Activated T-cell treated with anti-CD3 and anti-CD28 coated beads for 1 hour (primary cell): ENCODE data around the gene GPX7.
A peak's percentile ranks its signal among the peaks of the same experiment; 100 is the strongest.
"Not testable (repeated sequence)": the region's sequence is repeated elsewhere in the genome, so short reads cannot be mapped to it uniquely, and the experiment has no call there.

Source experiments
- DNase-seq: peaks from one replicate; pipeline ENCODE4 v3.0.0-alpha.2; 2020; ENCODE audit warnings: low read depth

The GPX7 gene

DNA sequence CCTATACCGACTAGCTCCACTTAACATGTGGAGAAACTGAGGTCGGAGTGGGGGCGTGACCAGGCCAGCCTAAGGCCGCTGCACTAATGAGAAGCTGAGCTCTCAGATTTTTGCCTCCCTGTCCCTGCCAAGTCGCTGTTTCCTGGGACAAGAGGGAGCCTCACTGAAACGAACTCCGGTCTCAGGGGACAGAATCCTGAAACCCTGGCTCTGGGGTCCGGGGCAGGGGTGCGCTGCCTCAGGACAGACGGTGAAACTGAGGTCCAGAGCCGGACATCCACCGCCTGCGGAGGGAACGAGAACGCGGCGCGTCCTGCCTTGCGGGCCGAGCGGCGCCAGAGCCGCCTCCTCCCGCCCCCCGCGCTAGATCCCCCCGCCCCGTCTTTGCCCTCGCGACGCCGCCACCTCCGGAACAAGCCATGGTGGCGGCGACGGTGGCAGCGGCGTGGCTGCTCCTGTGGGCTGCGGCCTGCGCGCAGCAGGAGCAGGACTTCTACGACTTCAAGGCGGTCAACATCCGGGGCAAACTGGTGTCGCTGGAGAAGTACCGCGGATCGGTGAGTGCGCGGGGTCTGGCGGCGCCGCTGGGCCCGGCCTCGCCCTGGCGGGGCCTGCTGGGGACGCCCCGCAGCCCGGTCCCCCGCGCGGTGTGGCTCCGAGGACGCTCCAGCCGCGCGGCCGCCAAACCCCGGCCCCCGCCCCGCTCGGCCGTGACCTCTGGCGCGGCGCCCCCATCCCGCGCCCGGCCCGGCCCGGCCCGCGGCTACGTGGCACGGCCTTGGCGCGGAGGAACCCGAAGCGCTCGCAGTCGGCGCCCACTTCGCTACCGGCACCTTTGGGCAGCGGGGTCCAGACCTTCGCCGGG, at the start of gene GPX7:
Gene GPX7, plus strand, starts transcription at position 381 of the 865 bp plus-strand sequence. Its CDS starts 39 bp downstream, at position 420.
- DNase-seq = peak; percentile 50

DNA sequence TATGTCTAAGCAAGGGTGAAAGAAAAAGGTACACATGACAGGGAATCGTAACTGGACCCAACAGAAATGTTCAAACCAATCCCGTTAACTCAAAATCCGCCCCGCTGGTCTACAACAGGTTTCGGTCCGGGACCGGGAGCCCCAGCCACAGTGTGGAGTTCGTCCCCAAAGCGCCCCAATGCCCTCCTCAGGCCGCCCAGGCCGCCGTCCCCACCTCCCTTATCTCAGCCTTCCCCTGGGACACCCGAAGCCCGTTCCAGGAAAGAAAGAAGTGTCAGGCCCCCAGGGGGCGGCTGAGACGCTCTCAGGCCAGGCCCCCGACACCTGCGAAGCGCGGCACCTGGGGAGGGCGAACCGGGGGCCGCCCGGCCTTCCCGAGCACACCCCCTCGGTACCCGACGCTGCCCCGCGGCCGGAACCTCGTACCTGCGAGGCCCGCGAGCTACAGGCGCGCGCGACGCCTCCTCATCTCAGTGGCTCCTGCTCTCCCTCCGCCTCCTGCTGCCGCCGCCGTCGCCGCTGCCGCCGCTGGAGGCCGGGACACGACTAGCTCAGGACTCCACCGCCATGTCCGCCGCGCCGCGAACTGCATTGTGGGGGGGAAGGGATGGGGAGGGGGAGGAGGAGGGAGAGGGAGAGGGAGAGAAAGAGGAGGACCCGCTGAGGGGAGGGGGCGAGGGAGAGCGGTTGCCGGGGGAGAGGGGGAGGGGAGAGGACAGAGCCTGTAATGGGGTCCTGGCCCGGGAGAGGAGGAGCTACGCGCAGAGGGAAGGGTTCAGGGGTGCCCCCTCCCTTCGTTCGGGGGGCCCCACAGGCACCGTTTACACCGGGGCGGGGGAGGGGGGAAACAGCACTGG, 49.4 kb upstream of the GPX7 start, which contains the start of gene TUT4:
Gene TUT4, minus strand, starts transcription at position 588 of the 857 bp plus-strand sequence. CDS start 26,812 bp downstream, outside the sequence.
- peak; percentile 62 for DNase-seq

DNA sequence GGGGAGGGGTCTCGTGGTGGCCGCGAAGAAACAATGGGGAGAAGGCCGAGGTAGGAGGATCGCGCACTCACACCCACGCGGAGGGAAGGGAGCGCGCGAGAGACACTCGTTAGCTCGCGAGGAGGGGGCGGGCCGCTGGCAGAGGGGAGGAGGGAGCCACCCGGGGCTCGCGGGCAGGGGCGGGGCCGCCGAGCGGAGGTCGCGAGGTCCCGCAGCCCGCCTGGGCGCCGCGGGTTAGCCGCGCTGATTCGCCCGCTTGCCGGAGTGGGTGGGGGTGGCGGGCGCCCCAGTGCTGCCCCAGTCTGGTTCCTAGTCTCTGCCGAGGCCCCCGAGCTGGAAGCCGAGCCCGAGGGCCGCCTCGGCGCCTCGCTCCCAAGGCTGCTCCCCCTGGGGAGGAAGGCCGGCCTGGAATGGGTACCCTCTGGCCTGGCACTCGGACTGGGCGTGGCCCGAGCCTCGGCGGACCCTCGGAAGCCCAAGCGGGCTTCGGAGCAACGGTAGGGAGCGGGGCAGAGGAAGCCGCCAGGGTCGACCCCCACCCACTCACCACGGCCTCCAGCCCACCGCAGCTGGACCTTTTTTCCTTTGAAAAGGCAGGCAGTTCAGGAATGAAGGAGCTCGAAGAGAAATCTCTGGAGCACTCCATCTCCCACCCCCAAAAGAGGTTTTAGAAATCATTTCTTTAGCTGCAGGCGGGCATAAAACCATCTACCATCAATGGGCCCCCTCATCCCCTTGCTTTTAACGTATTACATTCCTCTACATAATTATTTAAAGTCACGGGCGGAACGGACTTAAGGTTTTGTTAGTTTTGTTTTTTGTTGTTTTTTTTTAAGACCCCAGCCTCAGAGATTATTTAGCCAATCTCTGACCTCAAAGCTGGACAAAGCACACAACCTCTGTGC, 48.6 kb upstream of the GPX7 start:
- DNase-seq = peak; percentile 85

DNA sequence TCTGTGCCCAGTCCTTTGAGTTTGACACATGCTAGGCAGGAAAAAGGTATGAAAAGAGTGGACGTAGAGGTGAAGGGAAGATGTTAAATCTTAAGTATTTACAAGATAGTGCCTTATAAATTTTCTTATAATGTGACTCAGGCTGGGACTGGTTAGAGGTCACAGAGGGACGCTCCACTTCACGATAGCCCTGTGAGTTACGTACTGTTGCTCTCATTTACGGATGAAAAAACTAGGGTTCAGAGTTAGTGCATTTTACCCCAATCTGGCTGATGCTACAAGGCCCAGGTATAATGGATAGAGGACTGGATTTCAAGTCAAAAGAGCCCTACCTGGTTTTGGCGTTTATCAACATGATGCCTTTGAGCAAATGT, 47.9 kb upstream of the GPX7 start:
- DNase-seq = no peak

DNA sequence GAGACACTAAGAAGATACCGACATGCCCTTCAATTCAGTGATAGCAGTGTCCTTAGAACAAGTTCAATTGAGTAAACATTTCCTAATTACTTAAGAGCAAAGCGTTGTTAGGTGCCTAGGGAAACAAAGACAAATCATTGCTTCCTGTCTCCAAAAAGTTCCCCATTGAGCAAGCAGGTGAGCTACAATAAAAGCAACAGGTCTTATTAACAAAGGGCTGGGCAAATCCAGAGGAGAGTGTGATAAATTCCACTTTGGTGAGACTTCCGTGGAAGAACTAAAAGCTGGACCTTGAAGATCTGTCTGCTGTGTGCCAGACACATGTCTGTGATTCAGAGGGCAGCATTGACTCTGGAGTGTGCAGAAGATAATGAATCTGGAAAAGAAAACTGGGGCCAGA, 47.4 kb upstream of the GPX7 start:
- DNase-seq = no peak

DNA sequence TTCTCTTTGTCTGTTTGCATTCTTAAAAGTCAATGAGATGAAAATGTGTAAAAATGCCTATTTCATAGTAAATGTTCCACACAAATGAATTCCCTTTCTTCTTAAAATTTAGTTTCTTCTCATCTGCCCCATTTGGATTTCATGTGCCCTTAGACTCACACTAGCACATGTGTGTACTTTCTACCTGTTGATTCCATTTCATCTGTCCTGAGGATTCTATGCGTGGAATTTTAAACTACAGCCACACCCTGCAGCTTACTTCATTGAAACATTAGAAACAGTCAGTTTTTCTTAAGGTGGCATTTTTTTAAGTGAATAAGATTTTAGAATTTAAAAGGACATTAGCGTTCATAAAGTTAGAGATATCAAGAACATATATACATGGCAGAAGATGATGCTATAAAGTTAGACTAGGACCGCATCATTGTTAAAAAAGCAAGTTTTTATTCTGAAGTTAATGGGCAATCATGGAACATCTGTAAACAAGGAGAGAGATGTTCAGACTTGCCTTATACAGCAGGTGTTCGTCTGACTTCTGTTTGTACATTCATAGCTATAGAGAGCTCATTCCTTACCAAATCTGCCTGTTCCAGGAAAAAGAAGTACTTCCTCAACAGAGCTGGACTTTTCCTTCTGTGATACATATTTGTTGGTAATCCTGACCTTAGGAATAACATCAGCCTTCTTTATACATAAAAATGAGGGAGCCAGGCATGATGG, 45.4 kb upstream of the GPX7 start:
- no peak for DNase-seq

DNA sequence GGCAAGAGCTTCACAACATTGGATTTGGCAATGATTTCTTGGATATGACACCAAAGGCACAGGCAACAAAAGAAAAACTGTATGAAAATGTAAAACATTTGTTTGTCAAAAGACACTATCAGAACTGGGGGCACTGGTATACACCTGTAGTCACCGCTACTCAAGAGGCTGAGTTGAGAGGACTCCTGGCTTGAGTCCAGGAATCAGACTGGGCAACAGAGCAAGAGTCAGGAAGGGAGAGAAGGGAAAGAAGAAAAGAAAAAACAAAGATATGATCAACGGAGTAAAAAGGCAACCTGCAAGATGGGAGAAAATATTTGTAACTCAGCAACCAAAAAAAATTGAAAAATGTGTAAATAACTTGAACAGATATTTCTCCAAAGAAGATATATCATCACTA, 43.2 kb upstream of the GPX7 start:
- no peak for DNase-seq

DNA sequence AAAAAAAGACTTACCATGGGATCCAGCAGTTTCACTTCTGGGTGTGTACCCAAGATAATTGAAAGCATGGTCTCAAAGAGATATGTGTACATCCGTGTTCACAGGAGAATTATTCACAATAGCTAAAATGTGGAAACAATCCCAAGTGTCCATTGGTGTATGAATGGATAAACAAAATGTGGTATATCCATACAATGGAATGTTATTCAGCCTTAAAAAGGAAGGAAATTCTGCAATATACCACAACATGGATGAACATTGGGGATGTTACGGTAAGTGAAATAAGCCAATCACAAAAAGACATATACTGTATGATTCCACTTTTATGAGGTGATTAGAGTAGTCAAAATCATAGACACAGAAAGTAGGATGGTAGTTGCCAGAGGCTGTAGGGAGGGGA, 42.3 kb upstream of the GPX7 start:
- no peak for DNase-seq

DNA sequence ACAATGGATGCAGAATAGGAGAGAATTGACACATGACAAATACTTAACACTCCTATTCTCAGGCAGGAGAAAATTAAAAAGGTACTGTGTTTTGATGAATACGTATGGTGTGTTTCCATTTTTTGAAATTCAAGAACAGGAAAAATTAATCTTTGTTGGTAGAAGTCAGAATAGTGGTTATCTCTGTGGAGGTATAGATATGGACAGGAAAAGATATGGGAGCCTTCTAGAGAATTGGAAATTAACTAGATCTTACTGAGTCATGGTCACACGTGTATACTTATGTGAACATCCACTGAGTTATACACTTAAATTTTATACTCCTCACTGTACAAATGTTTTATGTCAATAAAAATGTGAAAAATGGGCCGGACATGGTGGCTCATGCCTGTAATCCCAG, 39.4 kb upstream of the GPX7 start:
- DNase-seq = no peak

DNA sequence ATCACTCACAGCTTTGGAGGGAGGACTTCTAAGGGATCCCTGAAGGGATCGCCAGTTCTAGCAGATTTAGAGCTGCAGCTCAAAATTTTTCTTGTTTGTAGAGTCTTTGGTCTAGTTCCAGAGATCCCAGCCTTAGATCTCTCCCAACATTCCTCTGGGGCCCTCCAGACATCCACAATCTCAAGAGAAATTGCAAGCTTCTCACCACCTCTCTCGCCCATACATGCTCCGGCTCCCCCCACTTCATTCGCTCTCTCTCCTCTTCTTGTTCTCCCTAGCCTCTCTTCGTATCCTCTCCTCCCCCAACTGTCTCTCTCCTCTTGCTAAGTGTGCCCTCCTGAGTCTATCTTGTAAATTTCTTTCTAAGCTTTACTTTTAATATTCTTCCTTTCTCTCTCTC, 34.2 kb upstream of the GPX7 start:
- DNase-seq = no peak

DNA sequence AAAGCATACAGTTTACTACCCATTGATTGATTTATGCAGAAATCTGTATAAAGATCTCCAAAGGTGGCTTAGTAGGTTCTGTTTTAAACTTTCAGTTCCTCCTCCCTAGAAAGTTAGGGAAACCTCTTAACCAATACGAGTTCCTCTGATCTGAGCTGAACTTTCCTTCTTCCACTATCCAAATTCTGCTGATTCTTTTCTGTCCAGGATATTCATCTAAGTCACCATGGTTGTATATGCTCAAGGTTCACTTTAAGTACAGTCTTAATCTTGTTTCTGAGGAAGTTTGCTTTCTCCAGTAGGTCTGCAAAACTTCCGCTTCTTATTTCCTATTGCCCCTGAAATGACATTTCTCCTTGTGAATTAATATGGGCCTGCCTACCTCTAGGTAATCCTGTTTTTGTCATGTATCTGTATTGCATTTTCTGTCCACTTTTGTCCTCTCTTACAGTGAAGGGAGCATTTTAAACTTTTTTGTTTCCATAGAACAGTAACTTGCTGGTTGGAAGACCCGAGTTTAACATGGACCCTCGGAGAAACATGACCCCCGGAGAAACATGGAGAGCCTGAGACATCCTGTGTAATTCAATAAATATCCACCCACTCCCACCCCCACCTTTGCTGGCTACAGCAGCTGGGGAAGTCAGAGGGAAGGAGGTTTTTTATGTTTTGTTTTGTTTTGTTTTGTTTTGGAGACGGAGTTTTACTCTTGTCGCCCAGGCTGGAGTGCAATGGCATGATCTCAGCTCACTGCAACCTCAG, 32.5 kb upstream of the GPX7 start:
- DNase-seq = no peak

DNA sequence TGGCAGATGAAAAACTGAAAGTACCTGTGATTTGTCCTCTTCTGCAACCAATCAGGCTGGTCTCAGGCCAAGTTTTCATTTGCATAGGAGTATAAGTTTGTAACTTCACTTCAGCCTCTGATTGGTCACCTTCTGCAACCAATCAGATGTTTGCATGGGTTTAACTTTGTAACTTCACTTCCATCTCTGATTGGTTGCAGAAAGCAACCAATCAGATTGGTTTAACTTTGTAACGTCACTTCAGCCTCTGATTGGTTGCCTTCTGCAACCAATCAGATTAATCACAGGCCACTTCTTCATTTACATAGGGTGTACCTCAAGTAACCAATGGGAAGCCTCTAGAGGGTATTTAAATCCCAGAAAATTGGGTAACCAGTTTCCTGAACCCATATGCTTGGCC, 30.4 kb upstream of the GPX7 start:
- no peak for DNase-seq

DNA sequence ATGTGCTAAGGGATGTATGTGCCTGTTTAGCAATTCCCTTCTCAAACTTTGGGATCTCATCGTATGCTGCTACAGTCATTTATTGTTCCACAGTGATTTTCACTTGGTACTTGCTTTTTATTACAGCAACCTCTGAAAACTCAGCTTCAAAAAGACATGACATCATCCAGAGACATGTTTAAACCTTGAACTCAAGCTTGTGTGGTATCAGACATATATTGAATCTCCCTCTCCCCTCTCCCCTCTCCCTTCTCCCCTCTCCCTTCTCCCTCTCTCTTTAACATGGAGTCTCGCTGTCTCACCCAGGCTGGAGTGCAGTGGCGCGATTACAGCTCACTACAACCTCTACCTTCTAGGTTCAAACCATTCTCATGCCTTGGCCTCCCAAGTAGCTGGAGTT, 29.8 kb upstream of the GPX7 start:
- DNase-seq = no peak

DNA sequence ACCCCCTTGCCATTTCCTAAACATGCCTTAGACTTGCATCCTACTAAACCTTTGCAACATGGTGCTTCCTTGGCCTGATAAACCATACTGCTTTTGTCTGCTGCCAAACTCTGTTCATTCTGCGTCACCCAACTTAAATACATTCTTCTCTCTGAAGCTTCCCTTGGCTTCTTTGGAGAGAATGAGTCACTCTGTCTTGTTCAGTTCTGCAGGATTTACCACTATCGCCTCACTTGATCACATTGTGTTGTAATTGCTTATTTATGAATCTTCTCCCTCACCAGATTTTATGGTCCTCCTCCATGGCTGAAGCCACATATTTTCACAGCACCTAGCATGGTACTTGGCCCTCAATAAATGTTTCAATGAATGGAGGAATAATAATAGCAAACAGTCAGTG, 27.6 kb upstream of the GPX7 start:
- DNase-seq = no peak

DNA sequence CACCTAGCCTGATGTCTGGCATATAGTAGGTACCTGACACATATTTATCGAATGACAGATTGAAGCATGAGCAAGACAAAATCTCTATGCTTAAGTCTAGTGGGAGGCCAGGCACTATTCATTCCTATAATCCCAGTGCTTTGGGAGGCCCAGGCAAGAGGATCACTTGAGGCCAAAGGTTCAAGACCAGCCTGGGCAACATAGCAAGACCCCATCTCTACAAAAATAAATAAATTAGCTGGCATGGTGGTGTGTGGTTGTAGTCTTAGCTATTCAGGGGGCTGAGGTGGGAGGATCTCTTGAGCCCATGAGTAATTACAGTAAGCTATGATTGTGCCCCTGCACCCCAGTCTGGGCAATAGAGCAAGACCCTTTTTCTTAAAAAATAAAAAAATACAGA, 26.1 kb upstream of the GPX7 start:
- DNase-seq = no peak

DNA sequence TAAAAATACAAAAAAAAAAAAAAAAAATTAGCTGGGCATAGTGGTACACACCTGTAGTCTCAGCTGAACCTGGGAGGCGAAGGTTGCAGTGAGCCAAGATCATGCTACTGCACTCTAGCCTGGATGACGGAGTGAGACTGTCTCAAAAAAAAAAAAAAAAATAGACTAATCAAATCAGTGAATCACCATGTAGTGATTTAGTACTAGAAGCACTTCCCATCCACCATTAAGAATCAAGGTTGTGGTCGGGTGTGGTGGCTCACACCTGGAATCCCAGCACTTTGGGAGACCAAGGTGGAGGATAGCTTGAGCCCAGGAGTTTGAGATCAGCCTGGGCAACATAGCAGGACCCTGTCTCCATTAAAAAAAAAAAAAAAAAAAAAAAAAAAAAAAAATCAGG, 24.1 kb upstream of the GPX7 start:
- DNase-seq = not testable (repeated sequence)

DNA sequence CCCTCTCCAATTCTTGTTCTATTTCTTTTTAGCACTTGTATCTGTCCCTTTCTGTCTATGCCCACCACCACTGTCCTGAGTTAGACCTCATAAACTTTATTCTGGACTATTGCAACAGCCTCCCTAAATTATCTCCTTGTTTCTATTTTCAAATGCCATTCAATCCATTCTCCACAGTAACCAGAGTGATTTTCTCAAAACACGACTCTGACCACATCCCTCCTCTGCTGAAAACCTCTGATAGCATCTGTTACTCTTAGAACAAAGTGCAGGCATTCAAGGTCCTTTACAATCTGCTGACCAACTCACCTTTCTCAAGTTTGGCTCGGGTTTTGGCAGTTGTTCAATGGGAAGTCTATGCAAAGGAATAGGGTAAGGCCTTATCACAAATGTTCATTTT, 22.8 kb upstream of the GPX7 start:
- DNase-seq = no peak

DNA sequence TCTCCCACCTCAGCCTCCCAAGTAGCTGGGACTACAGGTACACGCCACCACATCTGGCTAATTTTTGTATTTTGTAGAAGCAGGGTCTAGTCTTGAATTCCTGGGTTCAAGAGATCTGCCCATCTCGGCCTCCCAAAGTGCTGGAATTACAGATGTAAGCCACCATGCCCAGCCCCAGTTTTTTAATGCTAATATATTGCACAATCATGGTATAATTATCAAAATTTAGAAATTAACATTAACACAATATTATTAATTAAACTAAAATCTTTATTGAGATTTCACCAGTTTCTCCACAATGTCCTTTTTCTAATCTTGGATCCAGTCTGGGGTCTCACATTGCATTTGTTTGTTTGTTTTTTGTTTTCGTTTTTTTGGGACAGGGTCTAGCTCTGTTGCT, 21.9 kb upstream of the GPX7 start:
- no peak for DNase-seq

DNA sequence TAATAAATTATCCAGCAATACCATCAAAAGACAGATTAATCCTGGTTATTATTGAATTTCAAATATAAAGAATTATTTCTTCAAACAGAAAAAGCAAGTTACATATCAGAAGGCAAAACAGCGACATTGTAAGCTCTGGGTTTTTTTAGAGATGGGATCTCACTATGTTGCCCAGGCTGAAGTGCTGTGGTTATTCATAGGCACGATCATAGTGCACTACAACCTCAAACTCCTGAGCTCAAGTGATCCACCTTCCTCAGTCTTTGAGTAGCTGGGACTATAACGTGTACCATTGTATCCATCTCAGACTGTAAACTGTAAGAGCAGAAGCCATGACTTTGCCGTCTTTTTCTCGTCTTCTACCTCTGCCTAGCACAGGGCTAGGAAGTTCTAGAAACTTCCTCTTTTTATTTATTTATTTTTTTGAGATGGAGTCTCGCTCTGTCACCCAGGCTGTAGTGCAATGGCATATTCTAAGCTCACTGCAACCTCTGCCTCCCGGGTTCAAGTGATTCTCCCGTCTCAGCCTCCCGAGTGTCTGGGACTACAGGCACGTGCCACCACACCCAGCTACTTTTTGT, 20.0 kb upstream of the GPX7 start:
- DNase-seq = no peak

DNA sequence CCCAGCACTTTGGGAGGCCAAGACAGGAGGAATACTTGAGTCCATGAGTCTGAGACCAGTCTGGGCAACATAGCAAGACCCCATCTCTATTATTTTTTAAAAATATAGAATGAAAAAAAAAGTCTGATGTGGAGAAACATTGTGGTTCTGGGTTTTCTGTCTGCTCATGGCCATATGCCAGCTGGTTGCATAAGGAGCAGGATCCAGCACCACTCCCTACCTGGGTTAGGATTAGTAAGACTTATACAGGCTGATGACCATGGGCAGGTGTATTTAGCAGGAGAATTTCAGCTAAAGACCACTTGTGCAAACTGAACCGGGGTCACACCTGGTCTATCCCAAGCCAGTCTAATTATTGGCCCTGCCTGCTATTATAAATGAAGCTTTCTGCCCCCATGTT, 16.7 kb upstream of the GPX7 start:
- no peak for DNase-seq
